Activated B cell treated with CpG ODN at 0.5 μM for 24 hours (primary cell): Measurements from ENCODE around the gene KIF5A. TPM values are rescaled to one million over a fixed set of nuclear protein-coding genes. Genes with fewer than 3 reads are reported as not detected.

Experiments
- ATAC-seq: fragments of 200-7000 bp; cut with Tn5 transposase; one replicate; pipeline ENCODE4 v1.10.0; 2021; ENCODE audit warnings: low read depth, mild to moderate bottlenecking, moderate library complexity
- CTCF ChIA-PET: fragments of 350-600 bp; sonication (Branson Sonifier 250); formaldehyde crosslinking; loops from one replicate; lab custom pipeline; 2021; ENCODE audit warnings: antibody characterized with exemption; lab: Charles Lee
- POLR2A ChIA-PET: fragments of 350-600 bp; sonication (Branson Sonifier 250); formaldehyde crosslinking; loops from one replicate; lab custom pipeline; 2021; ENCODE audit warnings: antibody characterized with exemption; lab: Charles Lee
- DNase-seq: peaks from one replicate; pipeline ENCODE4 v3.0.0; 2022
- H3K27ac Mint-ChIP-seq: one replicate; pipeline ENCODE4 v1.8.0; 2020; ENCODE audit warnings: mixed read lengths
- H3K27me3 Mint-ChIP-seq: one replicate; pipeline ENCODE4 v1.8.0; 2021; ENCODE audit warnings: mixed read lengths
- H3K36me3 Mint-ChIP-seq: one replicate; pipeline ENCODE4 v1.8.0; 2021; ENCODE audit warnings: low read depth, mixed read lengths
- H3K4me1 Mint-ChIP-seq: one replicate; pipeline ENCODE4 v1.8.0; 2021; ENCODE audit warnings: mixed read lengths
- H3K4me3 Mint-ChIP-seq: one replicate; pipeline ENCODE4 v1.8.0; 2020; ENCODE audit warnings: mild to moderate bottlenecking, mixed read lengths
- H3K9me3 Mint-ChIP-seq: one replicate; pipeline ENCODE4 v1.8.0; 2020; ENCODE audit warnings: mixed read lengths
- CTCF ChIP-seq: fragments of 200-600 bp; IDR thresholded peaks from one replicate; pipeline ENCODE4 v1.8.0; 2022; ENCODE audit warnings: antibody characterized with exemption, mild to moderate bottlenecking
- intact Hi-C: fragments of 100-400 bp; cut with micrococcal nuclease; formaldehyde crosslinking; loops from one replicate; pipeline ENCODE4 v1.15.1; 2024
- total RNA-seq: library from RNA; stranded (reverse); gene quantifications from 2 replicates; pipeline ENCODE4 v1.2.3, GENCODE V29; 2022

KIF5A gene
- total RNA-seq, 1 donor from 2014 or later = 0.13 TPM

GRCh38 chr12:57610554-57611107 lies 60.8 kb downstream of the KIF5A start:
- Mint-ChIP-seq H3K9me3 (no peaks in the 10 kb centered on the region), H3K4me1 (peaks cover 38% of the 10 kb centered on the region), H3K36me3 (no peaks in the 10 kb centered on the region), H3K27me3 (peaks cover 35% of the 10 kb centered on the region), H3K4me3 (peak overlapping the region; percentile 75), H3K27ac (no peak overlapping the region)
- ATAC-seq (no peak), DNase-seq (no peak)
- intact Hi-C loops = loop anchor here (1.0 kb wide), 1 partner anchor 11 kb away; no protein-coding TSS in a partner anchor
- no peak for TF ChIP-seq CTCF
- POLR2A ChIA-PET = interaction anchor here (0.6 kb wide), 1 partner anchor 90 kb away, joined by 5 read pairs; no protein-coding TSS in a partner anchor
- CTCF ChIA-PET = no interaction called here

GRCh38 chr12:57611108-57611826 lies 61.4 kb downstream of the KIF5A start, which contains the start of gene ARHGEF25:
Gene ARHGEF25 (plus strand): TSS chr12:57611435. CDS start chr12:57611895, 460 bp downstream.
- Mint-ChIP-seq H3K27ac (no peak within 1 kb of the TSS), H3K27me3 (peaks cover 30% of the 10 kb centered on the region)

GRCh38 chr12:57611827-57612710 lies 62.2 kb downstream of the KIF5A start:
- Mint-ChIP-seq H3K9me3 (no peaks in the 10 kb centered on the region), H3K4me3 (peak overlapping the region; percentile 56), H3K36me3 (no peaks in the 10 kb centered on the region), H3K4me1 (peaks cover 39% of the 10 kb centered on the region), H3K27ac (no peak overlapping the region), H3K27me3 (peaks cover 26% of the 10 kb centered on the region)
- DNase-seq (no peak), ATAC-seq (no peak)
- CTCF ChIA-PET = interaction anchor here (0.6 kb wide), 1 partner anchor 9 kb away, joined by 3 read pairs; no protein-coding TSS in a partner anchor
- POLR2A ChIA-PET = interaction anchor here (0.5 kb wide), 1 partner anchor 932 kb away, joined by 3 read pairs; no protein-coding TSS in a partner anchor
- intact Hi-C loops = loop anchor here (1.0 kb wide), 1 partner anchor 9 kb away; no protein-coding TSS in a partner anchor
- no peak for TF ChIP-seq CTCF

More at GRCh38 chr12:57611108-57611826, 61.4 kb downstream of the KIF5A start, which contains the start of gene ARHGEF25:
- CTCF ChIA-PET = no interaction called here
- Mint-ChIP-seq H3K9me3 (no peaks in the 10 kb centered on the region), H3K36me3 (no peaks in the 10 kb centered on the region), H3K4me1 (peaks cover 39% of the 10 kb centered on the region), H3K4me3 (peak within 1 kb of the TSS; percentile 75)
- intact Hi-C loops = loop anchor here (1.0 kb wide), 1 partner anchor 10 kb away; no protein-coding TSS in a partner anchor
- peak; percentile 38 for ATAC-seq
- POLR2A ChIA-PET = no interaction called here
- TF ChIP-seq CTCF = no peak
- no peak for DNase-seq

GRCh38 chr12:57612711-57613426 lies 63.0 kb downstream of the KIF5A start:
- Mint-ChIP-seq H3K27me3 (peaks cover 32% of the 10 kb centered on the region), H3K4me1 (peaks cover 40% of the 10 kb centered on the region)
- POLR2A ChIA-PET = interaction anchor here (0.5 kb wide), 1 partner anchor 933 kb away, joined by 3 read pairs; no protein-coding TSS in a partner anchor

More at GRCh38 chr12:57612711-57613426, 63.0 kb downstream of the KIF5A start:
- CTCF ChIA-PET = no interaction called here
- H3K27ac Mint-ChIP-seq = no peak overlapping the region
- no peak for ATAC-seq
- intact Hi-C loops = no loop called here
- TF ChIP-seq CTCF = no peak
- H3K4me3 Mint-ChIP-seq = no peak overlapping the region
- DNase-seq = no peak
- H3K36me3 Mint-ChIP-seq = no peaks in the 10 kb centered on the region
- H3K9me3 Mint-ChIP-seq = no peaks in the 10 kb centered on the region
